GM23338 (cell line): ENCODE measurements around the gene SNHG17.

Experiments
- CTCF ChIP-seq, 2 experiments: fragments of 200-600 bp in 1 of 2; sonication (generic) in 1 of 2; conservative IDR thresholded peaks; 2 replicates each; pipeline versions ENCODE4 v1.5.1 to v1.6.1; 2016 to 2017; ENCODE audit warnings: antibody characterized with exemption in 2 of 2, low read depth in 2 of 2, mild to moderate bottlenecking in 2 of 2, moderate library complexity in 1 of 2
- EZH2 ChIP-seq: fragments of 200-600 bp; sonication (generic); IDR thresholded peaks from one replicate; pipeline ENCODE4 v1.8.0; 2017; ENCODE audit warnings: antibody characterized with exemption, mild to moderate bottlenecking, low read depth; ENCODE audit not compliant: unreplicated experiment
- EZH2phosphoT487 ChIP-seq: fragments of 200-600 bp; sonication (generic); IDR thresholded peaks from one replicate; pipeline ENCODE4 v1.8.1; 2018; ENCODE audit warnings: antibody characterized with exemption; ENCODE audit not compliant: unreplicated experiment

- TF ChIP-seq CTCF (conservative IDR thresholded peaks at IDR 0.05; ENCODE audit: low read depth in 2 of 2): no peak
- TF ChIP-seq EZH2: no peak
- TF ChIP-seq EZH2phosphoT487: no peak
Measured at GRCh38 chr20:38466983-38467382, 31.9 kb upstream of the SNHG17 start.
